Measurements from ENCODE around the gene E2F1. TPM values are rescaled to one million over a fixed set of nuclear protein-coding genes. Genes with fewer than 3 reads are reported as not detected.

The E2F1 gene
- total and polyA plus RNA-seq, 2 of the 4 experiments (the other 2 are of a cell fraction), result 10.9 to 14.0 TPM

DNA sequence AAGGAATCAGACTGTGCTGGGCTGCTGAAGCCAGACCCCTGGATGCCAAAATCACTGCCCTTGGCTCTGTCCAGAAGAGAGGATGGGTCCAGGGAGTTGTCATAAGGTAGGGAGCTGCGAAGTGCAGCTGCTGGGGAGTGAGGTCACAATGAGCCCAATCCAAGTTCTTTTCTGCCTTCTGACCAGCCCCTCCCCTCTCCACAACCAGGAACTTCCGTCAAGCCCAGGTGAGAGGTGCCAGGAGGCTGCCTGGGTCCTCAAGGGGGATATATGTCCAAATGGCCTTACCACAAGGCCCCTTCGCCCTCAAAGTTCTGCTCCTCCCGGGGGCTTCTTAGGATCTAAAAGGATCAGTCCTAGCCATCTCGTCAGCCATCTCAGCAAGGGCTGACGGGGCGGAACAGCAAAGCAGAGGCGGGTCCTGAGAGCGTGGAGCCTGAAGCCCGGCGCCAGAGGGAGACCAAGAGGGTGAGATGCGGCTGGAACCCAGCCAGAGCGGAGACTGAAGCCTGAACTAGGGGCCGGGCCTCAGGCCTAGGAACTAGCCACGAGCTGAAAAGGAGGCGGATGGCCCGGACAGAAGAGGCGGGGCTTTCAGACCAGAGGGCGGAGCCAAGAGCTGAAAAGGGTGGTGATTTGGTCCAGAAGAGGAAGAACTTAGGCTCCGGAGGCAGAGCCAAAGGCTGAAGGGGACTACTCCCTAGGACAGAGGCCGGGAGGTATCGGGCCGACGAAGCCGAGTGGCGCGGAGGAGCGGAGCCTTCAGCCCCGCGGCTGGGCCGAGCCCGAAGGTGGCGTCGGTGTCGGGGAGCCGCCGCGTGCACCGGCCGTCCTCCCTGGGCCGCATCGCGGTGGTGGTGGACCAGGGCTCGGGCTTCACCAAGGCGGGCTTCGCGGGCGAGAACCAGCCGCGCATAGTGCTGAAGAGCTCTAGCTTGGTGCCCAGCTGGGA is 19.6 kb downstream of the E2F1 start, which contains the start of gene ACTL10:
Gene ACTL10, plus strand, starts transcription at position 651 of the 952 bp plus-strand sequence. CDS start 555 bp downstream, outside the sequence.
- peak within 1 kb of the TSS; percentile 29 for H3K4me3 ChIP-seq (ENCODE audit: insufficient read depth, low read depth, low read length)
- H3K4me2 ChIP-seq (ENCODE audit: low read depth, low read length), result peak within 1 kb of the TSS; percentile 55
- peak within 1 kb of the TSS; percentile 46; the same call in 1 of the 2 replicates for H3K23ac ChIP-seq (ENCODE audit: low read depth, low read length)
- H2BK5ac ChIP-seq (ENCODE audit: low read depth, low read length, poor library complexity, severe bottlenecking), result peak within 1 kb of the TSS; percentile 31
- peaks cover 13% of the 10 kb centered on the region for H3K36me3 ChIP-seq (ENCODE audit: control insufficient read depth, insufficient read depth, low read length)
- H3K4me1 ChIP-seq (ENCODE audit: control insufficient read depth, insufficient read depth, low read length), result peaks cover 19% of the 10 kb centered on the region
- intact Hi-C loops (cut with micrococcal nuclease), result loop anchor here (1.0 to 10.0 kb wide), 3 partner anchors 66 to 463 kb away; partner anchors contain the start of genes CHMP4B and ZNF341
- peak within 1 kb of the TSS; percentile 65 for H3K4ac ChIP-seq (ENCODE audit: low read depth, low read length)
- H3K9me1 ChIP-seq (ENCODE audit: insufficient read depth, low read length), result peaks cover 26% of the 10 kb centered on the region
- POLR2A ChIA-PET (ENCODE audit: unreplicated experiment), result interaction anchor here (1.0 kb wide), 1 partner anchor 54 kb away, joined by 3 read pairs; no protein-coding TSS in a partner anchor
- 23% methylated on average over 21 of the region's 50 CpGs; no CpG with 5 or more reads in 1 of the 2 experiments for WGBS, 2 experiments (ENCODE audit: extremely low coverage in 2 of 2, insufficient read length in 1 of 2)
- no peaks in the 10 kb centered on the region for H3K27me3 ChIP-seq (ENCODE audit: control insufficient read depth, insufficient read depth, low read length)
- H2BK20ac ChIP-seq (ENCODE audit: low read depth, low read length), result peak within 1 kb of the TSS; percentile 9; the same call in 1 of the 2 replicates
- in situ Hi-C loops (cut with MboI; ENCODE audit: low sequenced_read_pairs), result no loop called here
- peak within 1 kb of the TSS; percentile 52 for H2AK5ac ChIP-seq (ENCODE audit: low read depth, low read length)
- peak within 1 kb of the TSS; percentile 17; the same call in 1 of the 2 replicates for H3K18ac ChIP-seq (ENCODE audit: low read depth, low read length)
- BruUV-seq (replicated peaks), result no TSS peak
- H3K9me3 ChIP-seq (ENCODE audit: control insufficient read depth, insufficient read depth, low read length), result no peaks in the 10 kb centered on the region
- peak within 1 kb of the TSS; percentile 46 for H4K5ac ChIP-seq (ENCODE audit: low read depth, low read length)
- no peak within 1 kb of the TSS for H2BK15ac ChIP-seq (ENCODE audit: low read depth, low read length)
- H3K56ac ChIP-seq (ENCODE audit: extremely low read depth, insufficient read depth, low read length), result peak within 1 kb of the TSS; percentile 22; the same call in 1 of the 2 replicates
- H4K91ac ChIP-seq (ENCODE audit: insufficient read depth, low read depth, low read length), result peak within 1 kb of the TSS; percentile 64
- peak; percentile 96 for DNase-seq
- H3K79me1 ChIP-seq (ENCODE audit: low read depth in 1 of 2, low read length in 2 of 2), result peaks cover 10 to 67% of the 10 kb centered on the region in 2 experiments; a peak in 3 of 4 replicates
- peak; percentile 77 for ATAC-seq (ENCODE audit: low read depth)
- H3K9ac ChIP-seq (ENCODE audit: low read depth, low read length), result peak within 1 kb of the TSS; percentile 47
- peak within 1 kb of the TSS; percentile 63 for H3K27ac ChIP-seq (ENCODE audit: insufficient read depth, low read length)
- H2AK9ac ChIP-seq (replicated peaks; ENCODE audit: low read depth, low read length, poor library complexity), result peak within 1 kb of the TSS; percentile 81
- H2BK120ac ChIP-seq (ENCODE audit: low read depth, low read length), result no peak within 1 kb of the TSS
- peak within 1 kb of the TSS; percentile 53; the same call in 1 of the 2 replicates for H3K14ac ChIP-seq (replicated peaks; ENCODE audit: low read depth, low read length)
- H4K8ac ChIP-seq (ENCODE audit: low read depth in 2 of 2, low read length in 2 of 2), result peak within 1 kb of the TSS; percentile 63 to 85
- dilution Hi-C loops (cut with HindIII; ENCODE audit: low sequenced_read_pairs, unreplicated experiment), result no loop called here
- 0 out of 2 replicates have a peak, but pooled peaks cover 5% of the 10 kb centered on the region for H4K20me1 ChIP-seq (ENCODE audit: insufficient read depth, low read length)
- TF ChIP-seq, protein P1, sequence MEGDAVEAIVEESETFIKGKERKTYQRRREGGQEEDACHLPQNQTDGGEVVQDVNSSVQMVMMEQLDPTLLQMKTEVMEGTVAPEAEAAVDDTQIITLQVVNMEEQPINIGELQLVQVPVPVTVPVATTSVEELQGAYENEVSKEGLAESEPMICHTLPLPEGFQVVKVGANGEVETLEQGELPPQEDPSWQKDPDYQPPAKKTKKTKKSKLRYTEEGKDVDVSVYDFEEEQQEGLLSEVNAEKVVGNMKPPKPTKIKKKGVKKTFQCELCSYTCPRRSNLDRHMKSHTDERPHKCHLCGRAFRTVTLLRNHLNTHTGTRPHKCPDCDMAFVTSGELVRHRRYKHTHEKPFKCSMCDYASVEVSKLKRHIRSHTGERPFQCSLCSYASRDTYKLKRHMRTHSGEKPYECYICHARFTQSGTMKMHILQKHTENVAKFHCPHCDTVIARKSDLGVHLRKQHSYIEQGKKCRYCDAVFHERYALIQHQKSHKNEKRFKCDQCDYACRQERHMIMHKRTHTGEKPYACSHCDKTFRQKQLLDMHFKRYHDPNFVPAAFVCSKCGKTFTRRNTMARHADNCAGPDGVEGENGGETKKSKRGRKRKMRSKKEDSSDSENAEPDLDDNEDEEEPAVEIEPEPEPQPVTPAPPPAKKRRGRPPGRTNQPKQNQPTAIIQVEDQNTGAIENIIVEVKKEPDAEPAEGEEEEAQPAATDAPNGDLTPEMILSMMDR (conservative IDR thresholded peaks at IDR 0.05; ENCODE audit: low read depth, low read length), result peak; percentile 53
- TF ChIP-seq, protein P2, sequence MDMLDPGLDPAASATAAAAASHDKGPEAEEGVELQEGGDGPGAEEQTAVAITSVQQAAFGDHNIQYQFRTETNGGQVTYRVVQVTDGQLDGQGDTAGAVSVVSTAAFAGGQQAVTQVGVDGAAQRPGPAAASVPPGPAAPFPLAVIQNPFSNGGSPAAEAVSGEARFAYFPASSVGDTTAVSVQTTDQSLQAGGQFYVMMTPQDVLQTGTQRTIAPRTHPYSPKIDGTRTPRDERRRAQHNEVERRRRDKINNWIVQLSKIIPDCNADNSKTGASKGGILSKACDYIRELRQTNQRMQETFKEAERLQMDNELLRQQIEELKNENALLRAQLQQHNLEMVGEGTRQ (IDR thresholded peaks at IDR 0.05; ENCODE audit: low read depth, low read length), result no peak
- TF ChIP-seq RAD21 (IDR thresholded peaks at IDR 0.05; ENCODE audit: low read length) (peak; percentile 31), MAFK (IDR thresholded peaks at IDR 0.05; ENCODE audit: low read depth, low read length) (no peak), RCOR1 (IDR thresholded peaks at IDR 0.05; ENCODE audit: insufficient replicate concordance, low read length) (peak; percentile 31), MXI1 (IDR thresholded peaks at IDR 0.05; ENCODE audit: borderline replicate concordance, low read depth, low read length) (peak; percentile 62; the same call in 1 of the 2 replicates), MAZ (IDR thresholded peaks at IDR 0.05; ENCODE audit: borderline replicate concordance, low read depth, low read length) (peak; percentile 13; the same call in 1 of the 2 replicates), SMC3 (IDR thresholded peaks at IDR 0.05; ENCODE audit: low read depth, low read length) (peak; percentile 41)
- H2AFZ ChIP-seq (replicated peaks; ENCODE audit: low read length, poor library complexity), result peak within 1 kb of the TSS; percentile 87
- CTCF ChIA-PET, result interaction anchor here (0.6 kb wide), 1 partner anchor 14 kb away, joined by 6 read pairs; no protein-coding TSS in a partner anchor
